HG02678 (cell line): ENCODE measurements around the gene TMEM52.

Source experiments
- ATAC-seq: cut with Tn5 transposase; IDR thresholded peaks from one replicate; pipeline ENCODE4 v1.9.1; 2021; ENCODE audit warnings: mild to moderate bottlenecking, moderate library complexity; ENCODE audit not compliant: unreplicated experiment

TMEM52 gene

DNA sequence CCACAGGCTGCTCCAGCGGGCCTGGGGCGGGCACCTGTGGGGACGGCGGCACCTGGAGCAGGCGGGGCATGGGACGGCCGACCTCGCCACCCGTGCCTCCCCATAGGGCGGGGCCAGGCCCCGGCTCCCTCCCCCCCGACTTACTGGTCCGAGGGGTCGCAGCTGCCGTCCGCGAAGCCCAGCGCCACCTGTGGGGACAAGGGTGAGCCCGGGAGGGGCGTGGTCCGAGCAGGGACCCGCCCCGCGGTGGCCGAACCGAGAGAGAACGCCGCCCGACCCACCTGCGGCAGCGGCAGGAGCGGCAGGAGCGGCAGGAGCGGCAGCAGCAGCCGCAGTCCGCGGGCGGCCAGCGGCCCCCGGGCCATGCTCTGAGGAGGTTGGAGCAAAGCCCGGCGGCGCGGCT, at the start of gene TMEM52:
Gene TMEM52, minus strand, starts transcription at position 379 of the 403 bp plus-strand sequence. Its CDS starts 14 bp downstream, at position 365.
- ATAC-seq, result peak; percentile 17

DNA sequence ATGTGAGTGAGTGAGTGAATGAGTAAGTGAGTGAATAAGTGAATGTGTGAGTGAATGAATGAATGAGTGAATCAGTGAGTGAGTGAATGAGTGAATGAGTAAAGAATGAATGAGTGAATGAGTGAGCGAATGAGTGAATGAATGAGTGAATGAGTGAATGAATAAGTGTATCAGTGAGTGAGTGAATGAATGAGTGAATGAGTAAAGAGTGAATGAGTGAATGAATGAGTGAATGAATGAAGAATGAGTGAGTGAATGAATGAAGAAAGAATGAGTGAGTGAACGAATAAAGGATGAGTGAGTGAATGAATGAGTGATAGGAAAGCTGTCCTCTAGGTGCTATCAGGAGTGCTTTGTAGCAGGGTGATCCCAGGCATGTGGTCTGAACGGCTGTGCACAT, 48.8 kb upstream of the TMEM52 start:
- no peak for ATAC-seq

DNA sequence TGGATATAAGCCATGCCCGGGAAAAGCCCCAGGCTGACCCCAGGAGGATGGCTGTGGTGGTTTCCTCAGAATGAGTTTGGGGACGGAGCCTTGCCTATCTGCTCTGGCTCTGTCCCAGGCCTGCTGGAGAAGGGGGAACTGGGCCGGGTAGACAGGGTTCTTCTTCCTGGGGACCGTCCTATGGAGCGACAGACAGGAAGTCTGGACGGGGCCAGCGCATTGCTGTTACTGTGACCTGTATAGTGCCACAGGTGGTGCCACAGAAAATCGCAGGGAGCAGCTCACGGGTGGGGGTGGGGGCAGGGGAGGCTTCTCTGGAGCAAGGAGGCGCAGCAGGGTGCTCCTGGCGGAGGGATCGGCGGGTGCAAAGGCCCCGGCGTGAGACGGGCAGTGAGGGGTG, 48.1 kb upstream of the TMEM52 start:
- ATAC-seq, result no peak

DNA sequence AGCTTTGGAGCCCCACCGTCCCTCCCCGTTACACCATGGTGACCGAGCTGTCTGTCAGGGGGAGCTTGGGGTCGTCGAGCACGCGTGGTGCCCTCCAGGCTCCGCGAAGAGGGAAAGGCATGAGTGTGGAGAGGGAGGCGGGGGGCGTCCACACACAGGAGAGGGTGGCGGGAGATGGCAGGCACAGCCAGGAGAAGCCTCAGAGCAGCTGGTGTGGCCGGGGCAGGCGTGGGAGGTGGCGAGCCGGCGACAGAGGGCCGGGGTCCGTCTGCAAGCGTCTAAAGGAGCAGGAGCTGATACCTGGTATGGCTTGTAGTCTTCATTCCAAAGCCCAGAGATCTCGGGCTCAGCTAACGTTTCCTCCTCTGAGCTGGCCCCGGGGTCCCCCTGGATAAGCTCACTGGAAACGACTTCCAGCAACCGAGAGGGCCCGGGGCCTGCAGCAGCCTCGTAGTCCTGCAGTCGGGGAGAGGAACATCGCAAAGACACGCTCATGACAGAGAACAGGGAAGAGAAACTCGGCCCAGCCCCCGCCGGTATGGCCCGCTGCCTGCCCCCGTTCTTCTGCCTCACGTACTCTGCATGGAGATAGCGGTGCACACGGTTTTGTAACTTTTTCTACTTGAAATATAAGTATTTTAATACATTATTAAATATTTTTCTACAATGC, 47.1 kb upstream of the TMEM52 start:
- ATAC-seq, result no peak

DNA sequence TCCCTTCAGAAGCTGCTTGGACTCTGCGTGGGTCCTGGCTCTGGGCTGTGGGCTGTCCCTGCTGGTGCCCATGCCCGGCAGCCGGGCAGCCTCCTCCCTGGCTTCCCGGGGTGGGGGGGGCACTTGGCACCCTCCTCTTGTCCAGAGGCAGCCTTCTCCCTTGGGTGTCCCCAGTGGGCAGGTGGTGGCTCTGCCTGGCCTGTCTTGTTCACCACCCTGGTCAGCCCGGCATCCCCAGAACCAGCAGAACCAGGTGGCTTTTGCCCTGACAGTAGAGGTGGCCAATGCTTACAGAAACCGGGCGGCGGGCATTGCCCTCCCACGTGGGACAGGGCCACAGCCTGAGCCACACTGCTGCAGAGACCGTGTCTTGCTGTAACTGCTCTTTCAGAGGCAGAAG, 46.5 kb upstream of the TMEM52 start:
- ATAC-seq, result no peak

DNA sequence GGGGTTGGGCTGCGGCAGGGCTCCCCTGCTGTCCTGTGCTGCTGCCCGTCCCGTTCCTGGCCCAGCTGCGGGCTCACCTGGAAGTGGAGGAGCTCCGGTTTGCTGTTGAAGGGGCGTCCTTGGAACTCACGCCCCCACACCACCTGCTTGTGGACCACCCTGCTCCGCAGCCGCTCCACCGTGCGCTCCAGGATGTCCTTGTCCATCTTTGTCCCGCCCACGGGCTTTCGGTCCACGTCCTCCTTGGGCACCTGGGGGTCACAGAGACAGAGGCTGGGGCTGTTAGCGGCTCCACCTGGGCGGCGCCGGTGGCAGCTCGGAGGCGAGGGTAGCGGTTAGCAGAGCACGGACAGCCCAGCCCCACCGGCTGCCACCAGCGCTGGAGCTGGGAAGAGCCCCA, 45.7 kb upstream of the TMEM52 start:
- no peak for ATAC-seq

DNA sequence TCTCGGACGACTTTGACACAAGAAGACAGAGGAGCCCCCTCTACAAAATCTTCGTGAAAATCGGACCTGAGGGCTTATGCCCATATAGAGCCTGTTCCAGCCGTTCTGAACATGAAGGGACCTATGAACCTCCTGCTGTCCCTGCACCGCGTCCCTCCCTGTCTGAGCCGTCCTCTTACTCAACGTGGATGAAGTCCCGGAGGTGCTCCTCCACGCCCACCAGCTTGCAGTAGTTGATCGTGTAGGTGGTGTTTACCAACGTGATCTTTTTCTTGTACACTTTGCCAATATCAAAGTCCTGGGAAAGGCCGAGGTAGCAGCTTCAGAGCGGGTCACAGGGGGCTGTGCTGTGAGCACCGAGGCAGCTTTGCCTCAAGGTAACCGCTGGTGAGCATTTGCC, 44.5 kb upstream of the TMEM52 start:
- no peak for ATAC-seq

DNA sequence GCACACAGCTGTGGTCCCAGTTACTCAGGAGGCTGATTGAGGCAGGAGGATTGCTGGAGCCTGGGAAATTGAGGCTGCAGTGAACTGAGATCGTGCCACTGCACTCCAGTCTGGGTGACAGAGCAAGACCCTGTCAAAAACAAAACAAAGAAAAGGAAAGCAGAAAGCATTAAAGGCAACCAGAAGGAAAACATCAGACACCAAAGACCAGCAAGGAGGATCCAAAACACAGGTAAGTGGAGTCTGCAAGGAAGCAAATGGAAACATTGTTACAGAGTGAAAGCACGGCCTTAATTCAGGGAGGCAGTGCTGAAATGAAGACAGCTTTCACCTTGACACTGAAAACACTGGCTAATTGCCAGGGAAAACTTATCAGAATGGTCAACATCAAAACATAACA, 43.7 kb upstream of the TMEM52 start:
- no peak for ATAC-seq

DNA sequence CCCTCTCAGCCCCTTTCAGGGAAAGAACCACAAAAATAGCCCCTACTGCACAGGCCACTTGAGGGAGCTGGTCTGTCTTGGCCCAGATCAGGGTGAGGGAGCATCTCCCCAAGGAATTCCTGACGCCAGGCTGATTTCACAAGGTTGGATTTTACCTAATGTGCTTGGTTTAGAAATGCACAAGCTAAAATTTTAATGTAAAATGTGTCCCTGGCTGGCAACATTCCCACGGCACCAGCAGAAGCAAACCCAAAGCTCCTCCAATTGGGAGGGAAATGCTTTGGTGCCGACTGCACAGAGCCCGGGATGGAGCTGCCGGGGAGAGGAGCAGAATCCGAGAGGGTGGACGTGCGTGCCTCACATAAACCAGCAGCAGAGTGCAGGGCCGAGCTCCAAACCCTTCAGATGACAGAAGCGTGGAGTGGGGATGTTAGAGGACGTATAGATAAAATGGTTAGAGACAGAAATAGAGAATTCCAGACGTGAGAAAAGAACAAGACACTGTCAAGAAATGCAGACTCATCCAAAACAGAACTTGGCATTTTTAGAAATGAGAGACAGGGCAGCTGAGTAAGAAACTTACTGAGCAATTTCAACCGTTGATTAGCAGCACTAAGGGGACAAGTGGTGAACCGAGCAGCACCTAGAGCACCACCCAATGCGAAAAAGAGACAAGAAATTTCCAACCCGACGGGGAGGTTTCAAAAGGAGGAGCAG, 41.6 kb upstream of the TMEM52 start:
- no peak for ATAC-seq

DNA sequence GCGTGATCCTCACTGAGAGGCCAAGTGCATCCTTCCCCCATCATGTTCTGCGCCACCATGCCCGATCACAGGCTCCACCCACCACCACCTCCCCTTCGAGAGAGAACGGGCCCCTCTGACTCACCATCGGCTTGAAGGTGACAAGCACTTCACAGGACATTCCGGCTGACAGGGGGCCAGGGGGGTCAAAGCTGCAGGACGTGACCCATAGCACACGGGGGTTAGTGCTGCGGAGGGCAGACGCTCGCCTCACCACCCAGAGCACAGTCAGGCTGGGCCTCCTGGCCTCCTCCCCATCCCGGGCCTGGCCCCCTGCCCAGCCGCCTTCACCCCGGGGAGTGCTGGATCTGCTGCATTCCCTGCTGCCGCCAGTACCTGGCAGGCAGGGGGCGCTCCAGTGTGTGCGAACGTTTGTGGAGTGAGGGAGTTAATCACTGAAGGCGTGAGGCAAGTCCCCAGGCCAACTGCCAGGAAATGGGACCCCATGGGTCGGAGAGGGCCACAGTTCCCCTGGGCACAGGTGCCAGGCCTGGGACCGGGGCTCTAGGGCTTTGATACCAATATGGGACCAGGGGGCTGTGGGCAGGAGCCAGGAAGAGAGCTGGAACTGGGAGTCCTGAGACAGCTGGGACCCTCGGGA, 40.9 kb upstream of the TMEM52 start:
- ATAC-seq, result no peak

DNA sequence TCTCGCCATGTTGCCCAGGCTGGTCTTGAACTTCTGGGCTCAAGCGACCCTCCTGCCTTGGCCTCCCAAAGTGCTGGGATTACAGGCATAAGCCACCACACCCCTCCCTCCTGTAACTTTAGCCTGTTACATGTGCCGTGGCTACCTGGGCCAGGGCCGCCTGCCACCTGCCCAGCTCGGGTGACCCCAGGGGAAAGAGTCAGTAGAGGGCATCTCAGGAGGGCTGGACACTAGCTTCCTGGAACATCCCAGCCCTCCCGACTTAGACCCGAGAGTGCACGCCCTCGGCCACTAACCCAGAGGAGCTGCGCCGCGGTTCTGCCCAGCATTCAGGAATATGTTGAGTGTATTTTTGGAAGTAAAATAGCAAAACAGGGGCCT, 40.4 kb upstream of the TMEM52 start:
- ATAC-seq, result no peak

DNA sequence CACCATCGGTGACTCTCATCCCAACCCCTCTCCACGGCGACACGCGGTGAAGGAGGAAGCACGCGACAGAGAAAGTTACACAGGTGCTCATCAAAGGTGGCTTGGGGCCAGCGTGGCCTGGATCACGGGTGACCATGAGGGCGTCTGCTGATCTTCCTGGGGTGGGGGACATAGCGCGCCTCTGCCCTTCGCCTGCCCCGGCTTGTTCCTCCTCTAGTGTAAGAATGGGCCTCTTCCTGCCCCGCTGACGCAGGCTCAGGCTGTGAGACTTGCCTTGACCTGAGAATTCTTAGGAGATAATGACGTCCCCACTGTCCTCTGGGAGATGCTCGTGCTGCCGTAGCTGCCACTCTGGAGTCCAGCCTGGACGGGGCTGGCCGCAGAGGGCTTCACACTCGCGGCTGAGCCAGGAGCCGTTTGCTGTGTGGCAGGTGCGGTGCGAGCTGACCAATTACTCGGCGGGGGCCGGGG, 39.0 kb upstream of the TMEM52 start:
- no peak for ATAC-seq

DNA sequence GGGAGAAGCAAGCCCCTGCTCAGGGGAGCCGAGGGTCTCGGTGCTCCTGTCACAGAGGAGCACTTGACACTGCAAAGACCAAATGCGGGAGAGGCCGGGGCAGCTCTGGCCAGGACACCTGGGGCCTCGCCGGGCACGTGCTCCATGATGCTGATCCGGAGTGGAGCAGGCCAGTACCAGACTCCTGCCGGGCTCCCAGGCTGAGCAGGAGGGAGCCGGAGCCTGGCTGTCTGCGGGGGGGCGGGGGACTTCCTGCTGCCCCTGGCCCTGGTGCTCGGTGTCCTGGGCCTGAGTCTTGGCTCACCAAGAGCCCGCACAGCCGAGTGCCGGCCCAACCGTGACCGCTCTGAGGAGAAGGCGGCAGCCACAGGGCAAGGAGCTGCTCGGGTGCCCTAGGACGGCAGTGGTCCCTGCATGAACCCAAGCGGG, 38.5 kb upstream of the TMEM52 start:
- ATAC-seq, result no peak

DNA sequence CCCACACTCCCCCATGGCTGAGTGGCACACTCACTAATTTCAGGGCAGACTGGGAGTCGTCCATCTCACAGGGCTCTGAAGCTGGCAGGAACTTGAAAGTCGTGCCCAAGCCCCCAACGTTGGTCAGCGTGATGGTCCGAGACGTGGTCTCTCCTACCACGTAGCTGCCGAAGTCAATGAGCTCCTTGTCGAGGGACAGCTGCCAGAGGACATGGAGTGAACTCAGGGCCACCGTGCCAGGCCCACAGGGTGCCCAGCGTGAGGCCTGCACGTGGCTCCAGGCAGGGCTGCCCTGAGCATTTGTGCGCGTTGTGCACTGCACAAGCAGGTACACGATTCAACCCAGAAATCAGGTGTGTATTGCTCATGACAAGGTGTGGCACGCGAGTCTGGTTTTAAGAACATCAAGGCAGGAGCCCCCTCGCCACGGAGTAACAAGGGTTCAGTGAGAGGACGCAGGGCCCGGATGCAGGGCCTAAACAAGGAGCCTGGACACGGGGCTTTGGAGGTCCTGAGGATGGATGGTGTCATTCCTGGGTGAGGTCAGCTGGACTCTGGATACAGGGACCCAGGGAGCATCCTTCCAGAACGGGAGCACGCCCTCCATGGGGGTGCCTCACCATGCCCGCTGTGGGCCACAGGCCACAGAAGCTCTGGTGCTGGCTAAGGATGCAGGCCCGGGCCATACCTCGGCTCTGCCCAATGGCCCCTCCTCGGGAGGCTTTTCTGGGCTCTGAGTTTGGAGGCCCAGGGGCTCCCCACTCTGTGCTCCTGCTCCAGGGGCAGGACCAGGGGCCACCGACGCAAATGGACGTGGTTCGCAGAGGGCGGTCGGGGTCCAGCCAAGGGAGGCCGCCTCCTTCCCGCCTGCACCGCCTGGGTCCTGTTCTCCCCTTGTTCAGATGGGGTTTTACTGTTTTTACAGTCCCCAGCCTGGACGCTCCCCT, 37.8 kb upstream of the TMEM52 start:
- ATAC-seq, result no peak

DNA sequence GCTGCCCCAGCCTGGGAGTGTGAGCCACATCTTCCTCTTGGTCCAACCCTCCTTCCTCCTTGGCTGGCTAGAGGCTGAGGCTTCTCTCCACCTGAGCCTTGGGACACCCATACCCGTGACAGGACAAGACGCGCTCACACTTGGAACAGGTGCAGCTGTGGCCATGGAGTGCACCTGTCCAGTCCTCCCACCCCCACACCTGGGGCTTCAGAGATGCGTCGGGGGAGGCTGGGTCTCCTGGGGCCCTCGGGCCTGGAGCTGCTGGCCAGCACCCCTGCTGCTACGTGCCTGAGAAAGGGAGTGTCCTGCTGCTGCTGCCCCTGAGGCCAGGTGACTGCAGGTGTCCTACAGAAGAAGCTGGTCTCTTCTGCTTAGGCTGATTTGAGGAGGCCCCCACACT, 37.0 kb upstream of the TMEM52 start:
- ATAC-seq, result no peak

DNA sequence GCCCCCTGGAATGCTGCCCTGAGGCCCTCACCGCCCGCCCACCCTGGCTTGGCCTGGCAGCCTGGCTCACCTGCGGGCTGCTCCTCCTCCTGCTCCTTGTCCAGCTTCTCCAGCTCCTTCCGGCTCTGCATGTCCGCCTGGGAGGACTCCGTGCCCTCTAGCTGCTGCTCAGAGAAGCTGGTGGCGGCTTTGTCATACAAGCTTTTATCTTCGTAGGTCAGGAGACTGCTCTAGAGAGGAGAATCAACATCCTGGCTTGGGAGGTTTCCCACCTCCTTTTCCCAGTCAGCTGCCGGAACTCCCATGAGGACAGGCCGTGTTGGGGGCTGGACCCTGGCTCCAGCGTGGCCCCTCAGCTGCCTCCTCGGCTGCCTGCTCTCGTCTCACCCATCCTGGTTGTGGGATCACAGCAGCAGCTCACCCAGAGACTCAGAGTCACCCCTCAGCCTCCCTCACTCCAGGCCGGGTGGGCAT, 36.6 kb upstream of the TMEM52 start:
- ATAC-seq, result no peak

DNA sequence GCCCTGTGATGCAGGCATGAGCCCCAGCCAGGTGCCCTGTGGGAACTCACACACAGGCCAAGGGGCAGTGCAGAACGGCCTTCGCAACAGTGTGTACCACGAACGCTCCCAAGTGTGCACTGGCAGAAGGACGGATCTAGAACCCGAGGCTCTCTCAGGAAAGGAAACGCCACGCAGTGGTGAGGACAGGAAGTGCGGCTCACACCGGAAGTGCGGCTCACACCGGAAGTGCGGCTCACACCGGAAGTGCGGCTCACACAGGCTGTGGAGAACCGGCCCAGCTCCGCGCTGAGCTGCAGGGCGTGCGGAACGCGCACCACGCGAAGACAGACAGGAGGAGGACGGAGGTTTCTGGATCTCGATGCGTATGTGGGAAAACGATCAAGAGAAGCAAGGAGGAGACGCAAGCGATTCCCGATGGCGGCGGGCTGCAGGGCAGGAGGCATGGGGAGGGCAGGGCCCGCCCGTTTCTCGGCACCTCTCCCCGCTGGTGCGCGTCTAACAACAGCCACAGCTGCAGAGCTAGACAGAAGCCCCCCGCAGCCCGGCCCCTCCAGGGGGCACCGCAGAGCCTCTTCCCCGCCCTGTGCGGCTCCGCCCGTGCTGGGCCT, 35.9 kb upstream of the TMEM52 start:
- no peak for ATAC-seq

DNA sequence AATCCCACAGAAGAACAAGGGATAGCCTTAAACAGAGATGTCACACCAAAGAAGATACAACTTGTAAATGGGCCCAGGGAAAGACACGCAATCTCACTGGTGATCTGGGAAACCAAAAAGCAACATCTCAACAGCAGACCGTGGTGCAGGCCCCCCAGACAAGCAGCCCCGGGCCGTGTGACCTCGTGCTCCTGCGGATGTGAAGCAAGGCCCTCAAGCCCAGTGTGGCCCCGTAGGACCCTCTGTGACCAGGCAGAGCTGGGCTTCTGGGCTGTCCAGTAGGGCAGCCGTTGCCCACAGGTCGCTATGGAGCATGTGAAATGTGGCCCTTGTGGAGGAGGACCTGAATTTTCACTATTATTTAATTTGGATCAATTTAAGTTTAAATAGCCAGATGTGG, 34.9 kb upstream of the TMEM52 start:
- no peak for ATAC-seq

DNA sequence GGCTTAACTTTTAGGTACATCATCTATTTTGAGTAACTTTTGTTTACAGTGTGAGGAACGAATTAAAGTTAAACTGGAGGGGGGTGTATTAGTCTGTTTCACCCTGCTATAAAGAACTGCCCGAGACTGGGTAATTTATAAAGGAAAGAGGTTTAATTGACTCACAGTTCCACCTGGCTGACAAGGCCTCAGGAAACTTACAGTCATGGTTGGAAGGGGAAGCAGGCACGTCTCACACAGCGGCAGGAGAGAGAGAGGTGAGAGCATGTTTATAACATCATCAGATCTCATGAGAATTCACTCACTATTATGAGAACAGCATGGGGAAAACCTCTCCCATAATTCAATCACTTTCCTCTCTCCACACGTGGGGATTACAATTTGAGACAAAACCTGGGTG, 31.9 kb upstream of the TMEM52 start:
- ATAC-seq, result no peak

DNA sequence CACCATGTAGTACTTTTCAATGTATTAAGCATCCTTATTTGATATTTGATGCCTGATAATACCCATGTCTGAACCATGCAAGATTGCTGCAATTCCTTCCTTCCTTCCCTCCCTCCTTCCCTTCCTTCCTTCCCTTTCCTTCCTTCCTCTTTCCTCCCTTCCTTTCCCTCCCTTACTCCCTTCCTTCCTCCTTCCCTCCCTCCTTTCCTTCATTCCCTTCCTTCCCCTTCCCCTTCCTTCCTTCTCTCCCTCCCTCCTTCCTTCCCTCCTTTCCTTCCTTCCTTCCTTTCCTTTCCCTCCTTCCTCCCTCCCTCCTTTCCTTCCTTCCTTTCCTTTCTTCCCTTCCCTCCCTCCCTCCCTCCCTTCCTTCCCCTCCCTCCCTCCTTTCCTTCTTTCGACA, 29.7 kb upstream of the TMEM52 start:
- no peak for ATAC-seq
